Muscle of leg (tissue), 11 donors: ENCODE results near the gene TLK2. TPM values are rescaled to one million over a fixed set of nuclear protein-coding genes. Genes with fewer than 3 reads are reported as not detected.

Experiments used
- DNase-seq: peaks from one replicate; pipeline ENCODE4 v3.0.0; 2013
- H3K27ac ChIP-seq: one replicate; pipeline ENCODE4 v1.5.1; 2013; ENCODE audit warnings: mild to moderate bottlenecking, low read length, control low read depth
- H3K27me3 ChIP-seq: one replicate; pipeline ENCODE4 v1.6.1; 2013; ENCODE audit warnings: low read length; ENCODE audit not compliant: control insufficient read depth, insufficient read depth
- H3K36me3 ChIP-seq: one replicate; pipeline ENCODE4 v1.6.1; 2013; ENCODE audit warnings: low read length; ENCODE audit not compliant: control insufficient read depth, insufficient read depth
- H3K4me1 ChIP-seq: one replicate; pipeline ENCODE4 v1.6.1; 2013; ENCODE audit warnings: low read length; ENCODE audit not compliant: control insufficient read depth, insufficient read depth
- H3K4me3 ChIP-seq: one replicate; pipeline ENCODE4 v1.5.1; 2013; ENCODE audit warnings: low read length, control low read depth
- H3K9me3 ChIP-seq: replicated peaks from 2 replicates; pipeline ENCODE4 v1.6.1; 2013; ENCODE audit warnings: low read depth, low read length; ENCODE audit not compliant: control insufficient read depth
- WGBS: methylation state at CpG from one replicate; pipeline ENCODE4 v1.1.5; 2013; ENCODE audit warnings: missing lambda C conversion rate; ENCODE audit not compliant: insufficient coverage; 5-methylcytosine and 5-hydroxymethylcytosine counted together
- polyA plus RNA-seq, 8 donors: library from polyadenylated mRNA; unstranded; fragments of 120-200 nt; gene quantifications; one replicate each; pipeline versions ENCODE4 v1.2.1 to v1.2.3, GENCODE V29; 2013; ENCODE audit warnings: inconsistent platforms in 1 of 8, low replicate concordance in 1 of 8; ENCODE audit not compliant: insufficient read length in 8 of 8, insufficient read depth in 1 of 8
- total RNA-seq: library from RNA; stranded (reverse); fragments of 120-200 nt; gene quantifications from one replicate; pipeline ENCODE4 v1.2.4, GENCODE V29; 2013

TLK2 gene
- total and polyA plus RNA-seq, 9 donors, result 36.8 to 51.8 (median 43.8) TPM

- WGBS, result 72% methylated on average over 13 of the region's 19 CpGs
- no peak overlapping the region for H3K27ac ChIP-seq
- H3K4me3 ChIP-seq, result no peak overlapping the region
- peaks cover 12% of the 10 kb centered on the region for H3K36me3 ChIP-seq
- H3K9me3 ChIP-seq, result no peaks in the 10 kb centered on the region
- H3K4me1 ChIP-seq, result peaks cover 43% of the 10 kb centered on the region
- H3K27me3 ChIP-seq, result peaks cover 6% of the 10 kb centered on the region
- DNase-seq, result no peak
These were observed 146.7 kb downstream of the TLK2 start for GRCh38 chr17:62625184-62625869.

GRCh38 chr17:62625870-62626200 is 147.2 kb downstream of the TLK2 start:
- 63% methylated on average over 2 of the region's 4 CpGs for WGBS
- H3K9me3 ChIP-seq, result no peaks in the 10 kb centered on the region
- H3K4me1 ChIP-seq, result peaks cover 48% of the 10 kb centered on the region
- H3K4me3 ChIP-seq, result no peak overlapping the region
- H3K27me3 ChIP-seq, result peaks cover 6% of the 10 kb centered on the region
- peaks cover 12% of the 10 kb centered on the region for H3K36me3 ChIP-seq
- H3K27ac ChIP-seq, result peak overlapping the region; percentile 96
- DNase-seq, result no peak

GRCh38 chr17:62626719-62627218 is 148.1 kb downstream of the TLK2 start:
- Histone ChIP-seq H3K4me1 (peaks cover 50% of the 10 kb centered on the region), H3K9me3 (no peaks in the 10 kb centered on the region), H3K27me3 (peaks cover 6% of the 10 kb centered on the region), H3K36me3 (peaks cover 12% of the 10 kb centered on the region), H3K27ac (peak overlapping the region; percentile 96), H3K4me3 (peak overlapping the region; percentile 66)
- DNase-seq, result peak; percentile 97
- WGBS, result 7% methylated on average over 12 of the region's 21 CpGs

GRCh38 chr17:62627219-62627903 is 148.7 kb downstream of the TLK2 start, which contains the start of gene MRC2:
TSS of gene MRC2 (plus strand) at chr17:62627670. CDS start at chr17:62627803, 133 bp downstream.
- peak; percentile 94 for DNase-seq
- under 1% methylated on average over 60 of the region's 68 CpGs for WGBS
- Histone ChIP-seq H3K4me1 (peaks cover 52% of the 10 kb centered on the region), H3K36me3 (peaks cover 12% of the 10 kb centered on the region), H3K4me3 (peak within 1 kb of the TSS; percentile 66), H3K27me3 (peaks cover 6% of the 10 kb centered on the region), H3K9me3 (no peaks in the 10 kb centered on the region), H3K27ac (peak within 1 kb of the TSS; percentile 96)

- Histone ChIP-seq H3K27ac (peak overlapping the region; percentile 96), H3K27me3 (peaks cover 6% of the 10 kb centered on the region), H3K9me3 (no peaks in the 10 kb centered on the region), H3K4me3 (peak overlapping the region; percentile 66), H3K4me1 (peaks cover 54% of the 10 kb centered on the region), H3K36me3 (peaks cover 11% of the 10 kb centered on the region)
- WGBS, result 3% methylated on average over 37 of the region's 61 CpGs
- DNase-seq, result peak; percentile 94
These were observed 149.4 kb downstream of the TLK2 start for GRCh38 chr17:62627904-62628633.

- peak overlapping the region; percentile 66 for H3K4me3 ChIP-seq
- peaks cover 57% of the 10 kb centered on the region for H3K4me1 ChIP-seq
- peaks cover 6% of the 10 kb centered on the region for H3K27me3 ChIP-seq
- WGBS, result 6% methylated on average over 14 of the region's 19 CpGs
- peak; percentile 68 for DNase-seq
- H3K36me3 ChIP-seq, result peaks cover 10% of the 10 kb centered on the region
- H3K27ac ChIP-seq, result peak overlapping the region; percentile 96
- H3K9me3 ChIP-seq, result no peaks in the 10 kb centered on the region
These were observed 150.4 kb downstream of the TLK2 start for GRCh38 chr17:62628831-62629555.

GRCh38 chr17:62629556-62630364 is 151.1 kb downstream of the TLK2 start:
- 28% methylated on average over 16 of the region's 19 CpGs for WGBS
- Histone ChIP-seq H3K36me3 (peaks cover 10% of the 10 kb centered on the region), H3K9me3 (no peaks in the 10 kb centered on the region), H3K4me1 (peaks cover 57% of the 10 kb centered on the region), H3K27me3 (peaks cover 6% of the 10 kb centered on the region), H3K4me3 (peak overlapping the region; percentile 66), H3K27ac (peak overlapping the region; percentile 96)
- DNase-seq, result no peak

- Histone ChIP-seq H3K4me1 (peaks cover 50% of the 10 kb centered on the region), H3K27me3 (peaks cover 6% of the 10 kb centered on the region), H3K36me3 (peaks cover 4% of the 10 kb centered on the region), H3K4me3 (no peak overlapping the region), H3K9me3 (no peaks in the 10 kb centered on the region), H3K27ac (no peak overlapping the region)
- 40% methylated on average over 7 of the region's 12 CpGs for whole genome bisulfite sequencing
- DNase-seq, result no peak
These were observed 151.9 kb downstream of the TLK2 start for GRCh38 chr17:62630365-62631085.
